GM13976 (cell line): ENCODE data around the gene ELP1.

ENCODE experiments used
- DNase-seq: peaks from one replicate; pipeline ENCODE4 v3.0.0; 2012; ENCODE audit warnings: low spot score
- in situ Hi-C: fragments of 300-500 bp; cut with MboI; formaldehyde crosslinking; loops from one replicate; pipeline ENCODE4 v1.12.0; 2022; ENCODE audit warnings: low sequenced_read_pairs, mixed read lengths, inconsistent platforms; ENCODE audit not compliant: unreplicated experiment
- TF ChIP-seq, protein P1 (sequence below): IDR thresholded peaks from 2 replicates; pipeline ENCODE4 v1.5.1; 2012; ENCODE audit warnings: borderline replicate concordance, mild to moderate bottlenecking; ENCODE audit not compliant: insufficient read depth; ENCODE audit errors: extremely low read depth, missing control alignments, control extremely low read depth

Gene ELP1

GRCh38 chr9:108865037-108865436, 68.9 kb downstream of the ELP1 start:
- DNase-seq = no peak
- TF ChIP-seq, protein P1, sequence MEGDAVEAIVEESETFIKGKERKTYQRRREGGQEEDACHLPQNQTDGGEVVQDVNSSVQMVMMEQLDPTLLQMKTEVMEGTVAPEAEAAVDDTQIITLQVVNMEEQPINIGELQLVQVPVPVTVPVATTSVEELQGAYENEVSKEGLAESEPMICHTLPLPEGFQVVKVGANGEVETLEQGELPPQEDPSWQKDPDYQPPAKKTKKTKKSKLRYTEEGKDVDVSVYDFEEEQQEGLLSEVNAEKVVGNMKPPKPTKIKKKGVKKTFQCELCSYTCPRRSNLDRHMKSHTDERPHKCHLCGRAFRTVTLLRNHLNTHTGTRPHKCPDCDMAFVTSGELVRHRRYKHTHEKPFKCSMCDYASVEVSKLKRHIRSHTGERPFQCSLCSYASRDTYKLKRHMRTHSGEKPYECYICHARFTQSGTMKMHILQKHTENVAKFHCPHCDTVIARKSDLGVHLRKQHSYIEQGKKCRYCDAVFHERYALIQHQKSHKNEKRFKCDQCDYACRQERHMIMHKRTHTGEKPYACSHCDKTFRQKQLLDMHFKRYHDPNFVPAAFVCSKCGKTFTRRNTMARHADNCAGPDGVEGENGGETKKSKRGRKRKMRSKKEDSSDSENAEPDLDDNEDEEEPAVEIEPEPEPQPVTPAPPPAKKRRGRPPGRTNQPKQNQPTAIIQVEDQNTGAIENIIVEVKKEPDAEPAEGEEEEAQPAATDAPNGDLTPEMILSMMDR = no peak
- in situ Hi-C loops = no loop called here

DNA sequence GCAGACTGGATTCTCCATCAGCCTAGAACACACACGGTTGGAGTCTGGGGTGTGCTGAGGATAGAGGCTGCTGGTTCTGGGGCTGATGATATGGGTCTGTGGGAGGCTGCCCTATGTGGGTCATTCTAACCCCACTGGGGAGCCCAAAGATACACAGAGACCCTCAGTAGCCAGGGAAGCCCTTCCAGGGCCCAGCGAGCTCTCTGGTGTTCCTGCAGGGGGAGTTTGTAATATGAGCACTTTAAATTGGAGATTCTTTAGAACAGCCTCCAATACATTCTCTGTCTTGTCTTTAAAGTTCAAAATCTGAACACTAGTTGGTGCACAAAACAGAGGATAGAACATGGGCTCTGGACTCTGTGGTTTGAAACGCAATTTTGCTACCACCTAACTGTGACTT, 69.5 kb downstream of the ELP1 start:
- TF ChIP-seq, protein P1 = no peak
- no peak for DNase-seq

DNA sequence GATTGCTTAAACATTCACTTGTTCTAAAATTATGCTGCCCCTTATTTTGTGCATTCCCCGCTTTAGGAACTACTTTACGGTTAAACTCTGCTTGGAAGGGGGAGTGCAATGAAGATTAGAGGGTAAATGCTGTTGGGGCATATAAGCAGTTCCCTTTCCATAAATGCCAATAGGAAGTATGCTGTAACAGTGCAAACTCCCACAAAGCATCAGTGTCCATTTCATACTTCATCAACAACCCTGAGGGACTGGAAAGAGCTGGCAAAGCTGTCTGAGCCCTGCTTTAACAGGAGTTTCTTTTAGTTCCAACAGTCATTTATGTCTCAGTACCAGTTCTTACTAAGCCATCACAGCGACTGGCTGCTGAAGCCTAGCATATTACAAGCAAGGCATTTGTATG, 70.0 kb downstream of the ELP1 start:
- in situ Hi-C loops = no loop called here
- no peak for DNase-seq
- TF ChIP-seq, protein P1 = no peak

More for the DNA sequence above, 69.5 kb downstream of the ELP1 start:
- in situ Hi-C loops = no loop called here

- no peak for DNase-seq
- TF ChIP-seq, protein P1 = no peak
- in situ Hi-C loops = no loop called here
Observed at GRCh38 chr9:108861997-108862396, 71.9 kb downstream of the ELP1 start, which contains the start of gene ACTL7A. TSS of gene ACTL7A (plus strand) at chr9:108862266. CDS start at chr9:108862323, 57 bp downstream.

DNA sequence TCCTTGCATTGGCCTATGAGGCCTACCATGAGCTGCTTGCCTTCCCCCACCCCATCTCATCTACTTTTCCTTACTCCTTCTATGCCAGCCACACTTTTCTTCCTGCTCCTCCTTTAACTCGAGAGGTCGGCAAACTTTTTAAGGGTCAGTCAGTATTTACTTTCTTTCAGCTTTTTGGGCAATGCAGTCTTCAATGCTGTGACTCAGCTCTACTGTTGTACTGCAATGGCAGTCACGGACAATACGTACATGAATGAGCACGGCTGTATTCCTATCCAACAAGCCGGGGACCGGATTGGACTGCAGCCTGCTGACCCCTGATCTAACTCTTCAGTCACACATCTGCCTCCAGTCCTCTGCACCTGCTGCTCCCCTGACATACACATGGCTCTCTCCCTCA, 72.5 kb downstream of the ELP1 start:
- in situ Hi-C loops = no loop called here
- DNase-seq = no peak
- TF ChIP-seq, protein P1 = no peak

- in situ Hi-C loops = no loop called here
- no peak for DNase-seq
- TF ChIP-seq, protein P1 = no peak
Observed at GRCh38 chr9:108860764-108861163, 73.2 kb downstream of the ELP1 start.

- DNase-seq = no peak
- TF ChIP-seq, protein P1 = no peak
- in situ Hi-C loops = no loop called here
Observed at GRCh38 chr9:108860354-108860753, 73.6 kb downstream of the ELP1 start.
